ENCODE results near the gene ALDH6A1. TPM values are rescaled to one million over a fixed set of nuclear protein-coding genes. Genes with fewer than 3 reads are reported as not detected.

ALDH6A1 gene
- total RNA-seq, 1 donor from 2014 or later, result 45.5 TPM

DNA sequence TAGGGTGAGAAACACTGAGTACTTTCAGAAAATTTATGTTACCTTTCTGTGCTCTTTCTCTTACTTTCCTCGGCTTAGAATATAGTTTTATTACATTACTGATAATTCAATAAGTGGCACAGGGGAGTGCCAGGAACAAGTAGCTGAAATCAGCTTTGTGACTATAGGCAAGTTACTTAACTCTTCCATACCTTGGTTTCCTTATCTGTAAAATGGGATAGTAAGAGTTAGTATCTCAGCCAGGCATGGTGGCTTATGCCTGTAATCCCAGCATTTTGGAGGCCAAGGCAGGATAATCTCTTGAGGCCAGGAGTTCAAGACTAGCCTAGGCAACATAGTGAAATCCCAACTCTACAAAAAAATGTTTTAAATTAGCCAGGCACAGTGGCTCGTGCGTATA, 49.7 kb downstream of the ALDH6A1 start:
- no peak overlapping the region for H3K4me3 ChIP-seq
- no peak for DNase-seq
- no peak overlapping the region for H3K27ac ChIP-seq
- no peaks in the 10 kb centered on the region for H3K9me3 ChIP-seq
- no peaks in the 10 kb centered on the region for H3K36me3 ChIP-seq
- TF ChIP-seq, protein P1, sequence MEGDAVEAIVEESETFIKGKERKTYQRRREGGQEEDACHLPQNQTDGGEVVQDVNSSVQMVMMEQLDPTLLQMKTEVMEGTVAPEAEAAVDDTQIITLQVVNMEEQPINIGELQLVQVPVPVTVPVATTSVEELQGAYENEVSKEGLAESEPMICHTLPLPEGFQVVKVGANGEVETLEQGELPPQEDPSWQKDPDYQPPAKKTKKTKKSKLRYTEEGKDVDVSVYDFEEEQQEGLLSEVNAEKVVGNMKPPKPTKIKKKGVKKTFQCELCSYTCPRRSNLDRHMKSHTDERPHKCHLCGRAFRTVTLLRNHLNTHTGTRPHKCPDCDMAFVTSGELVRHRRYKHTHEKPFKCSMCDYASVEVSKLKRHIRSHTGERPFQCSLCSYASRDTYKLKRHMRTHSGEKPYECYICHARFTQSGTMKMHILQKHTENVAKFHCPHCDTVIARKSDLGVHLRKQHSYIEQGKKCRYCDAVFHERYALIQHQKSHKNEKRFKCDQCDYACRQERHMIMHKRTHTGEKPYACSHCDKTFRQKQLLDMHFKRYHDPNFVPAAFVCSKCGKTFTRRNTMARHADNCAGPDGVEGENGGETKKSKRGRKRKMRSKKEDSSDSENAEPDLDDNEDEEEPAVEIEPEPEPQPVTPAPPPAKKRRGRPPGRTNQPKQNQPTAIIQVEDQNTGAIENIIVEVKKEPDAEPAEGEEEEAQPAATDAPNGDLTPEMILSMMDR (IDR thresholded peaks at IDR 0.05), result no peak
- ATAC-seq, result no peak
- H3K4me1 ChIP-seq, result no peaks in the 10 kb centered on the region
- intact Hi-C loops (cut with DNase I), result no loop called here
- no peaks in the 10 kb centered on the region for H3K27me3 ChIP-seq (ENCODE audit: low read depth)

DNA sequence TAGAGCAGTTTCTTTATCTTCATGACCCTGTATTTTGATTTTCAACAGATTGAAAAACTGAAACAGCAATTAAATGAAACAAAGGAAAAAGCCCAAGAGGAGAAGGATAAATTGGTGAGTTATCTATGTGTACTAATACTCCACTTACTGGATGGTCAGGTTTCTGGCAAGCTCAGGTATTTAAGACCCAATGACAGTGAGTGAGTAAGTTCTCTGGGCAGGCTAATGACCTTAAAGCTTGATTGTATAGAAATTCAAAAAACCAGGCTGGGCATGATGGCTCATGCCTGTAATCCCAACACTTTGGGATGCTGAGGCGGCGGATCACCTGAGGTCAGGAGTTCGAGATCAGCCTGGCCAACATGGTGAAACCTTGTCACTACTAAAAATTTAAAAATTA, 55.1 kb downstream of the ALDH6A1 start:
- intact Hi-C loops (cut with DNase I), result no loop called here
- DNase-seq (no peak), ATAC-seq (no peak)
- TF ChIP-seq, protein P1 (IDR thresholded peaks at IDR 0.05), result no peak
- Histone ChIP-seq H3K36me3 (no peaks in the 10 kb centered on the region), H3K4me3 (no peak overlapping the region), H3K27ac (no peak overlapping the region), H3K9me3 (no peaks in the 10 kb centered on the region), H3K4me1 (no peaks in the 10 kb centered on the region), H3K27me3 (ENCODE audit: low read depth) (no peaks in the 10 kb centered on the region)

DNA sequence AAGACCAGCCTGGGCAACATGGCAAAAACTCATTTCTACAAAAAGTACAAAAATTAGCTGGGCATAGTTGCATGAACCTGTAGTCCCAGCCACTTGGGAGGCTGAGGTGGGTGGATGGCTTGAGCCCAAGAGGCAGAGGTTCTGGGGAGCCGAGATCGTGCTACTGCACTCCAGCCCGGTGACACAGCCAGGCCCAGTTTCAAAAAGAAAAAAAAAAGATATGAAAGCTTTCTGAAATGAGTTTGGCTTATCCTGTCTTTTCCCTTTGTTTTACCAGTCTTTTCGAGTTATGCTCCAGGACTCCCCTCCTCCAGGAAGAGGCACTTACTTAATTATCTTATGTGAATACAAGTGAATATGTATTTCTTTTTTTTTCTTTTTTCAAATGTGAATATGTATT, 61.9 kb downstream of the ALDH6A1 start:
- no peak overlapping the region for H3K4me3 ChIP-seq
- no peaks in the 10 kb centered on the region for H3K9me3 ChIP-seq
- intact Hi-C loops (cut with DNase I), result no loop called here
- DNase-seq, result no peak
- peaks cover 16% of the 10 kb centered on the region for H3K4me1 ChIP-seq
- H3K27ac ChIP-seq, result no peak overlapping the region
- no peak for ATAC-seq
- no peaks in the 10 kb centered on the region for H3K27me3 ChIP-seq (ENCODE audit: low read depth)
- H3K36me3 ChIP-seq, result no peaks in the 10 kb centered on the region
- TF ChIP-seq, protein P1 (IDR thresholded peaks at IDR 0.05), result no peak

DNA sequence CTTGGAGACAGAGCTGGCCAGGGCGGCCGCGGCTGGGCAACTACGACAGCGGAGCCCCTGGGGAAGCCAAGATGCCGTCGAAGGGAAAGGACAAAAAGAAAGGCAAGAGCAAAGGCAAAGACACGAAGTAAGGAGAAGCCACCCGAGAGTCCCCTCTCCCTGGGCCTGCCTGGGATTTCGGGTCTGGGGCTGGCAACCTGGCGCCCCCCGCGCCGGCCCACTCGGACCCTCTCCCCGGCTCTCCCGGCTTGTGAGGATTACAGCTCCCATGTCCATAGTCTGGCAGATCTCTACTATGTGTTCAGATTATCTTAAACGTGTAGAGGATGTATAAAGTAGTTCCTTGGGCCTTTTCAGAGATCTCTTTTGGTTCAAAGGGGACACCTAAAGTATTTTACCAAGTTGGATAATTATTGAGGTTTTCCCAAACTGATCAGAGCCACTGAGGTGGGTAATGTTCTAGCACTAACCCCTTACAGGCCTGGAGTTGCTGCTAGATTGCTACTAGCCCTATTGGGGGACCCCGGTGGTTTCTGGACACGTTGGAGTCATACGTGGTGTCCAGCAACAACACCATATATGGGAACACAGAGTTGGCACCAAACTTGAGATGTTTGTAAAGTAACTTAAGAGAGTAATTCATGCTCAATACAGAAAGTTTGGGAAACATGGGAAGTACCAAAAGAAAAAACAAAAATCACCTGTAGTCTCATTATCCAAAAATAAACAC, 64.7 kb downstream of the ALDH6A1 start:
- Histone ChIP-seq H3K27me3 (ENCODE audit: low read depth) (no peaks in the 10 kb centered on the region), H3K4me3 (peak overlapping the region; percentile 94), H3K27ac (peak overlapping the region; percentile 99), H3K36me3 (no peaks in the 10 kb centered on the region), H3K4me1 (peaks cover 16% of the 10 kb centered on the region), H3K9me3 (no peaks in the 10 kb centered on the region)
- TF ChIP-seq, protein P1 (IDR thresholded peaks at IDR 0.05), result no peak
- DNase-seq, result no peak
- ATAC-seq, result no peak
- intact Hi-C loops (cut with DNase I), result no loop called here

DNA sequence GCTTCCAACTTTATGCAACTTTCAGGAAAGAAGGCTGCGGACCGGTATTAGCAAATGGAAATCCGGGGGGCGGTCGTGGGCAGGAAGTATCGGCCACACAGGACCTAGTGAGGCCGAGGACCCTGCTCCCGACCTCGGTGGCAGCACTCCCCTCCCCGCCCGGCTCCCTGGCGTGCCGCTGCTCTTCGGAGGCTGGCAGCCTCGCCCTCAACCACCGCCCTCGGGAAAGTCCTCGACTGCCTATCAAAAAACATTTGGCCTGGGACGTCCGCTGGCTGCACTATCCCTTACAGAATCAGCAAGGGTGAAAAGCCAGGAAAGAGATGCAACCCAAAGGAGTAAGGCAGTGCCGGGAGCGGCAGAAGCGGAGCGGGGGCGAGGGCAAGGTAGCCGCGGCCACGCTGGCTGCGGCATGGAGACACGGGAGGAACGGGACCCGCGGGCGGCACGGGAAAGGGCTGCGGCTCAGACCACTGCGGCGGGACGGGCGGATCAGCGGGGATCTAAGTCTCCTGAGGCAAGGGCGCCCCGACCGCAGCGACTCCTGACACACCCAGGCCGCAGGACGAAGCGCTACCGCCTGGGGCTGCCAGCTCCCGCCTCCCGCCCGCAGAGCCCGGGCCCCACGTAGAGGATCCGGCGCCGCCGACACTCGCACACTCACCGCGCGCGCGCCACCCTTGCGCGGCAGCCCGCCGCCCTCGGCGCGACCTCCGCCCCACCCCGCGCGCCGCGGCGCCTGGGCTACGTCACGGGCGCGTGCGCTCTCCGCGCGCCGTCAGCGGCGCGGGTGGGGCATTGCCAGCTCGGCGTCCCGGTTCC, 65.5 kb downstream of the ALDH6A1 start, which contains the start of the genes BBOF1 and ENTPD5:
BBOF1 (plus strand) TSS at position 764 of the 822 bp plus-strand sequence. CDS start 130 bp downstream, outside the sequence.
ENTPD5 (minus strand) TSS at position 703 of the 822 bp plus-strand sequence. CDS start 31,186 bp downstream, outside the sequence.
- Histone ChIP-seq H3K4me3 (peak within 1 kb of the TSS; percentile 94), H3K27ac (peak within 1 kb of the TSS; percentile 99), H3K36me3 (peaks cover 3% of the 10 kb centered on the region), H3K9me3 (no peaks in the 10 kb centered on the region), H3K27me3 (ENCODE audit: low read depth) (no peaks in the 10 kb centered on the region), H3K4me1 (peaks cover 16% of the 10 kb centered on the region)
- intact Hi-C loops (cut with DNase I), result no loop called here
- ATAC-seq, result peak; percentile 98 to 99
- DNase-seq, result peak; percentile 92
- TF ChIP-seq, protein P1 (IDR thresholded peaks at IDR 0.05), result no peak
